Sigmoid colon (tissue), 4 donors: Measurements from ENCODE around the gene MITF.

Source experiments
- CTCF ChIP-seq, 4 experiments: fragments of 450-650 bp in 3 of 4; fragments of 200-600 bp in 1 of 4; IDR thresholded peaks; one replicate each; pipeline ENCODE4 v1.5.1; 2016 to 2019; ENCODE audit warnings: antibody characterized with exemption in 4 of 4, mild to moderate bottlenecking in 3 of 4, moderate library complexity in 2 of 4
- POLR2AphosphoS5 ChIP-seq, 4 donors: sonication (generic); formaldehyde crosslinking; IDR thresholded peaks; one replicate each; pipeline ENCODE4 v1.6.1; 2017; ENCODE audit warnings: antibody characterized with exemption in 4 of 4

- TF ChIP-seq CTCF (IDR thresholded peaks at IDR 0.05), result no peak
- no peak for TF ChIP-seq POLR2AphosphoS5 (IDR thresholded peaks at IDR 0.05)
Observed at GRCh38 chr3:69695443-69695842, 43.8 kb upstream of the MITF start.
